GM19395 (cell line): ENCODE data around the gene FERMT2.
"Not testable (repeated sequence)": the region's sequence is repeated elsewhere in the genome, so short reads cannot be mapped to it uniquely, and the experiment has no call there.

ENCODE experiments used
- ATAC-seq: cut with Tn5 transposase; IDR thresholded peaks from one replicate; pipeline ENCODE4 v1.9.1; 2021; ENCODE audit warnings: mild to moderate bottlenecking, moderate library complexity; ENCODE audit not compliant: unreplicated experiment

The FERMT2 gene

GRCh38 chr14:52944254-52944653 is 6.6 kb downstream of the FERMT2 start:
- no peak for ATAC-seq

GRCh38 chr14:52939427-52939826 is 11.4 kb downstream of the FERMT2 start:
- ATAC-seq: no peak

GRCh38 chr14:52937869-52938268 is 13.0 kb downstream of the FERMT2 start:
- no peak for ATAC-seq

GRCh38 chr14:52937306-52937705 is 13.5 kb downstream of the FERMT2 start:
- ATAC-seq: no peak

GRCh38 chr14:52936437-52936836 is 14.4 kb downstream of the FERMT2 start:
- ATAC-seq: no peak

GRCh38 chr14:52935833-52936232 is 15.0 kb downstream of the FERMT2 start:
- ATAC-seq: no peak

GRCh38 chr14:52934762-52935161 is 16.1 kb downstream of the FERMT2 start:
- no peak for ATAC-seq

- ATAC-seq: no peak
Measured at GRCh38 chr14:52929192-52929807, 21.6 kb downstream of the FERMT2 start.

- ATAC-seq: no peak
Measured at GRCh38 chr14:52926953-52927352, 23.9 kb downstream of the FERMT2 start.

- no peak for ATAC-seq
Measured at GRCh38 chr14:52923902-52924575, 26.8 kb downstream of the FERMT2 start.

- no peak for ATAC-seq
Measured at GRCh38 chr14:52922656-52923055, 28.2 kb downstream of the FERMT2 start.

GRCh38 chr14:52922059-52922458 is 28.8 kb downstream of the FERMT2 start:
- no peak for ATAC-seq

GRCh38 chr14:52920411-52920810 is 30.4 kb downstream of the FERMT2 start:
- ATAC-seq: not testable (repeated sequence)

GRCh38 chr14:52919971-52920370 is 30.9 kb downstream of the FERMT2 start:
- ATAC-seq: no peak

- ATAC-seq: peak; percentile 95
Measured at GRCh38 chr14:52918486-52918885, 32.4 kb downstream of the FERMT2 start.

- no peak for ATAC-seq
Measured at GRCh38 chr14:52917735-52918134, 33.1 kb downstream of the FERMT2 start.

- no peak for ATAC-seq
Measured at GRCh38 chr14:52914295-52914694, 36.6 kb downstream of the FERMT2 start.

GRCh38 chr14:52913271-52913670 is 37.6 kb downstream of the FERMT2 start:
- ATAC-seq: no peak

- no peak for ATAC-seq
Measured at GRCh38 chr14:52911904-52912303, 38.9 kb downstream of the FERMT2 start.

GRCh38 chr14:52910572-52910971 is 40.3 kb downstream of the FERMT2 start:
- no peak for ATAC-seq

GRCh38 chr14:52907949-52908348 is 42.9 kb downstream of the FERMT2 start:
- ATAC-seq: no peak

GRCh38 chr14:52906141-52906601 is 44.7 kb downstream of the FERMT2 start:
- no peak for ATAC-seq
